H1 (cell line): ENCODE results near the gene AP3S1. TPM values are rescaled to one million over a fixed set of nuclear protein-coding genes. Genes with fewer than 3 reads are reported as not detected.

Experiments
- CTCF ChIP-seq, 3 experiments: IDR thresholded peaks; 1 replicate in 2 of 3; 2 replicates in 1 of 3; pipeline versions ENCODE4 v1.5.1 to v1.6.1; 2011; ENCODE audit warnings: low read length in 3 of 3, mild to moderate bottlenecking in 3 of 3, inconsistent platforms in 2 of 3, low read depth in 1 of 3, moderate library complexity in 1 of 3; ENCODE audit not compliant: insufficient read depth in 1 of 3; ENCODE audit errors: control extremely low read depth in 1 of 3
- HDAC6 ChIP-seq: IDR thresholded peaks from one replicate; pipeline ENCODE4 v1.7.1; 2012; ENCODE audit warnings: low read depth, mild to moderate bottlenecking, inconsistent platforms, low read length, moderate library complexity
- RBBP5 ChIP-seq: IDR thresholded peaks from 2 replicates; pipeline ENCODE4 v1.7.1; 2012; ENCODE audit warnings: low read depth, mild to moderate bottlenecking, inconsistent platforms, low read length, moderate library complexity, borderline replicate concordance
- polyA plus RNA-seq, 7 experiments: library from polyadenylated mRNA; depleted of rRNA in 3 of 7; stranded (reverse) in 5 of 7; unstranded in 2 of 7; fragments of >200 nt in 5 of 7; fragments of 200-250 nt in 2 of 7; gene quantifications; 1 replicate in 5 of 7; 2 replicates in 1 of 7; 4 replicates in 1 of 7; pipeline versions ENCODE4 v1.2.1 to v1.2.3, GENCODE V29; 2011 to 2013; ENCODE audit warnings: missing spikeins in 2 of 7, mixed read lengths in 2 of 7
- total RNA-seq: library from RNA; stranded (reverse); fragmentation: NEBNext Ultra II Directional; extraction: Animal tissue kit (Norgen Biotek cat#: 25700); gene quantifications from 2 replicates; pipeline ENCODE4 v1.2.1, GENCODE V29; 2021

AP3S1 gene
- total and polyA plus RNA-seq, 2 of the 8 experiments (the other 6 are each of a cell fraction or from before 2014, with no cell fraction given), result 26.6 to 72.7 TPM

- TF ChIP-seq CTCF (IDR thresholded peaks at IDR 0.05; ENCODE audit: control extremely low read depth in 1 of 3, insufficient read depth in 1 of 3, low read depth in 1 of 3, low read length in 3 of 3) (no peak), HDAC6 (no peak), RBBP5 (peak; percentile 76; the same call in 1 of the 2 replicates)
These were observed 25.3 kb upstream of the AP3S1 start, which contains the start of gene CDO1 (continued) for GRCh38 chr5:115816226-115817081.
